OCI-LY7 (cell line): ENCODE data around the gene KDM5D. TPM values are rescaled to one million over a fixed set of nuclear protein-coding genes. Genes with fewer than 3 reads are reported as not detected.

Source experiments
- Bru-seq: library from RNA; stranded (reverse); fragments of 400-500 nt; gene quantifications from one replicate; lab custom pipeline; 2021; lab: Mats Ljungman, UMichigan
- BruChase-seq, 2 experiments: library from RNA; stranded (reverse); fragments of 400-500 nt; gene quantifications; one replicate each; lab custom pipeline; 2021; lab: Mats Ljungman, UMichigan
- BruUV-seq: library from RNA; stranded (reverse); fragments of 400-500 nt; replicated peaks from 2 replicates; lab custom pipeline; 2021; lab: Mats Ljungman, UMichigan
- CTCF ChIA-PET: fragments of 300-600 bp; sonication (Branson Sonifier 250); formaldehyde crosslinking; loops from one replicate; lab custom pipeline; 2022; ENCODE audit warnings: antibody characterized with exemption; ENCODE audit not compliant: unreplicated experiment; lab: Charles Lee
- POLR2A ChIA-PET: fragments of 300-600 bp; sonication (Branson Sonifier 250); formaldehyde crosslinking; loops from one replicate; lab custom pipeline; 2022; ENCODE audit warnings: antibody characterized with exemption; lab: Charles Lee
- DNase-seq: peaks from one replicate; pipeline ENCODE4 v3.0.0-alpha.2; 2015; ENCODE audit warnings: low spot score
- H2AFZ ChIP-seq: fragments of 200-600 bp; sonication (generic), shearing (Covaris generic); 2 replicates; pipeline ENCODE4 v1.6.1; 2014; ENCODE audit warnings: mild to moderate bottlenecking, antibody characterized with exemption, low read length, moderate library complexity
- H3K27ac ChIP-seq: fragments of 200-600 bp; sonication (generic); 2 replicates; pipeline ENCODE4 v1.5.1; 2014; ENCODE audit warnings: mixed run types, low read depth, mild to moderate bottlenecking, moderate library complexity, low read length, inconsistent platforms; ENCODE audit not compliant: poor library complexity, severe bottlenecking
- H3K36me3 ChIP-seq: fragments of 200-600 bp; sonication (generic); 2 replicates; pipeline ENCODE4 v1.6.1; 2014; ENCODE audit warnings: mild to moderate bottlenecking, antibody characterized with exemption, low read length, moderate library complexity, mixed read lengths; ENCODE audit not compliant: insufficient read depth
- H3K4me1 ChIP-seq: fragments of 200-600 bp; sonication (generic); 2 replicates; pipeline ENCODE4 v1.5.1; 2014; ENCODE audit warnings: mild to moderate bottlenecking, low read length; ENCODE audit not compliant: insufficient read depth, poor library complexity, severe bottlenecking
- H3K4me2 ChIP-seq: fragments of 200-600 bp; sonication (generic); 2 replicates; pipeline ENCODE4 v1.6.1; 2014; ENCODE audit warnings: mild to moderate bottlenecking, low read length
- H3K4me3 ChIP-seq: fragments of 200-600 bp; sonication (generic); 2 replicates; pipeline ENCODE4 v1.5.1; 2014; ENCODE audit warnings: mild to moderate bottlenecking, low read depth, low read length; ENCODE audit not compliant: poor library complexity, severe bottlenecking
- H3K79me2 ChIP-seq: fragments of 200-600 bp; sonication (generic); 2 replicates; pipeline ENCODE4 v1.6.1; 2016; ENCODE audit warnings: low read depth, mild to moderate bottlenecking, low read length, moderate library complexity, mixed read lengths; ENCODE audit not compliant: insufficient read depth
- H3K9me2 ChIP-seq: fragments of 200-600 bp; sonication (generic); 2 replicates; pipeline ENCODE4 v1.6.1; 2016; ENCODE audit warnings: mild to moderate bottlenecking, low read length, mixed read lengths; ENCODE audit not compliant: insufficient read depth
- H3K9me3 ChIP-seq: fragments of 200-600 bp; sonication (generic); 2 replicates; pipeline ENCODE4 v1.6.1; 2014; ENCODE audit warnings: mild to moderate bottlenecking, mixed run types, low read length, mixed read lengths
- H4K20me1 ChIP-seq: fragments of 200-600 bp; sonication (generic); 2 replicates; pipeline ENCODE4 v1.6.1; 2014; ENCODE audit warnings: mild to moderate bottlenecking, antibody characterized with exemption, low read length, moderate library complexity, mixed read lengths; ENCODE audit not compliant: insufficient read depth
- EZH2phosphoT487 ChIP-seq: fragments of 200-600 bp; sonication (generic); IDR thresholded peaks from 2 replicates; pipeline ENCODE4 v1.6.1; 2018; ENCODE audit warnings: low read depth, borderline replicate concordance, mild to moderate bottlenecking, mixed run types, antibody characterized with exemption, low read length, moderate library complexity, mixed read lengths
- intact Hi-C: fragments of 100-400 bp; cut with micrococcal nuclease; formaldehyde crosslinking; loops from one replicate; pipeline ENCODE4 v1.10.0; 2022; ENCODE audit not compliant: unreplicated experiment
- long read RNA-seq: library from polyadenylated mRNA; stranded (forward); transcript quantifications from one replicate; pipeline ENCODE4 v2.0.0, GENCODE V29; 2022
- total RNA-seq, 2 experiments: library from RNA; depleted of rRNA in 1 of 2; stranded (reverse); fragments of >200 nt in 1 of 2; shearing (Covaris generic) in 1 of 2; gene quantifications; 2 replicates each; pipeline ENCODE4 v1.2.3, GENCODE V29; 2014 to 2022
- TF ChIP-seq, protein P1 (sequence below): fragments of 200-600 bp; sonication (generic); conservative IDR thresholded peaks from 2 replicates; pipeline ENCODE4 v1.5.1; 2014; ENCODE audit warnings: mild to moderate bottlenecking, antibody characterized with exemption, low read length, moderate library complexity, mixed read lengths

Gene KDM5D
- total RNA-seq (2014; rRNA removed; shearing (Covaris generic)): 47.0 and 48.3 TPM in 2 replicates
- total RNA-seq (2022): 52.4 and 59.9 TPM in 2 replicates
- percentile 92 among the genes with signal in this experiment for Bru-seq, nascent RNA
- BruChase-seq, experiment 1, labeled RNA remaining after a 6-hour chase: percentile 76 among the genes with signal in this experiment
- percentile 83 among the genes with signal in this experiment for BruChase-seq, experiment 2, labeled RNA remaining after a 2-hour chase
- long read RNA-seq, full-length matches to known transcripts: 13 of 40 reads
- long read RNA-seq, partial matches to known transcripts: 11 of 40 reads
- long read RNA-seq, other reads (novel, unspliced or antisense): 16 of 40 reads

DNA sequence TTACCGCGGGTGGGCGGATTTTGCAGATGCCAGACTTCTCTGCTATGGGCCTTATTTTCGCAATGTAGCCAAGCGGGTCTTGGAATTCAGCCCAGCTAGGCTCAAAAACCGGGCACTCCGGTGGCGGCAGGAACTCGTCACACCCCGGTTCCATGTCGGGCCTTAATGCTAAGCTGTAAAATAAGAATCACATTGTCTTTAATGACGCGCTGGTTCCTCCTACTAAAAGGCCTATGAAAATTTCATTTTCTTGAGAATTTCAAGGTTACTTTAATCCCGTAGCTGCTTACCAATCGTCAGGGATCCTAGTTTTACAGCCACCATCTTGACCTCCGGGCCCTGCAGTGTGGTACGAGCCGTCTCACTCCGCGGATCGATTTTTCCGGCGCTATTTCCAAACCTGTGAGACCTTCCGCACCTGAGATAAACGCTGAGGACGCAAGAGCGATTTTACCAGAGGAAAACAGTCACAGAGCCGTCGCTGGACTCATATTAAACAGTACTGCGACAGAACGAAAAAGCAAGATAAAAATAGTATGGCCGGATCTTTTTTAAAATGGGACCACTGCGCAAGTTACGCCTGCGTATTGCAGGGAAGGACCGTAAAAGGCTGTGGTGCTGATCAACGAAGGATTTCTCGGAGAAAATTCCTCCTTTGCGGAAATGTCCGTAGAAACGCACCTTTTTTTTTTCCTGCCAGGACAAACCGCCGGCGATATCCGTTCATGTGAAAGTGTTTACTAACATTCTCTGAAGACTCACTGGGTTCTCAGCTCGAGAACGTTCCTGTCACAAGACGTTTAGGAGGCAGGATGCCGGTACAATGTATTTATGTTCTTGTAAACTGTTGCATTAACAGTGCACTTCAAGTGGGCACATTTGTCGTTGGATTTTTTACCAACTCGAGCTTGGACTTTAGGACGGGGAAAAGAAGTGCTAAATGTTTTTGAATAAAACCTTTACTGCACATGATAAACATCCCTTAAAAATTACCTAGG is at the start of gene KDM5D:
Gene KDM5D, minus strand, starts transcription at position 346 of the 998 bp plus-strand sequence. Its CDS starts 192 bp downstream, at position 154.
- H2AFZ ChIP-seq: peak within 1 kb of the TSS; percentile 90
- peaks cover 39% of the 10 kb centered on the region for H3K79me2 ChIP-seq
- POLR2A ChIA-PET: interaction anchor here (0.9 to 2.3 kb wide), 10 partner anchors 10 to 204 kb away, joined by 3 to 11 read pairs (median 6); no protein-coding TSS in a partner anchor
- BruUV-seq: TSS peak; percentile 87
- H4K20me1 ChIP-seq: no peaks in the 10 kb centered on the region
- no peaks in the 10 kb centered on the region for H3K9me2 ChIP-seq
- intact Hi-C loops: loop anchor here (2.0 to 10.0 kb wide), 3 partner anchors 32 to 830 kb away; partner anchors contain the start of gene EIF1AY
- peaks cover 38% of the 10 kb centered on the region for H3K36me3 ChIP-seq
- peaks cover 22% of the 10 kb centered on the region for H3K4me1 ChIP-seq
- peak within 1 kb of the TSS; percentile 62 for H3K4me2 ChIP-seq
- peak within 1 kb of the TSS; percentile 93 for H3K4me3 ChIP-seq
- no peak for TF ChIP-seq EZH2phosphoT487
- TF ChIP-seq, protein P1, sequence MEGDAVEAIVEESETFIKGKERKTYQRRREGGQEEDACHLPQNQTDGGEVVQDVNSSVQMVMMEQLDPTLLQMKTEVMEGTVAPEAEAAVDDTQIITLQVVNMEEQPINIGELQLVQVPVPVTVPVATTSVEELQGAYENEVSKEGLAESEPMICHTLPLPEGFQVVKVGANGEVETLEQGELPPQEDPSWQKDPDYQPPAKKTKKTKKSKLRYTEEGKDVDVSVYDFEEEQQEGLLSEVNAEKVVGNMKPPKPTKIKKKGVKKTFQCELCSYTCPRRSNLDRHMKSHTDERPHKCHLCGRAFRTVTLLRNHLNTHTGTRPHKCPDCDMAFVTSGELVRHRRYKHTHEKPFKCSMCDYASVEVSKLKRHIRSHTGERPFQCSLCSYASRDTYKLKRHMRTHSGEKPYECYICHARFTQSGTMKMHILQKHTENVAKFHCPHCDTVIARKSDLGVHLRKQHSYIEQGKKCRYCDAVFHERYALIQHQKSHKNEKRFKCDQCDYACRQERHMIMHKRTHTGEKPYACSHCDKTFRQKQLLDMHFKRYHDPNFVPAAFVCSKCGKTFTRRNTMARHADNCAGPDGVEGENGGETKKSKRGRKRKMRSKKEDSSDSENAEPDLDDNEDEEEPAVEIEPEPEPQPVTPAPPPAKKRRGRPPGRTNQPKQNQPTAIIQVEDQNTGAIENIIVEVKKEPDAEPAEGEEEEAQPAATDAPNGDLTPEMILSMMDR: no peak
- CTCF ChIA-PET: no interaction called here
- peak within 1 kb of the TSS; percentile 92 for H3K27ac ChIP-seq
- DNase-seq: peak; percentile 83
- H3K9me3 ChIP-seq: no peaks in the 10 kb centered on the region; the same call in 1 of the 2 replicates

DNA sequence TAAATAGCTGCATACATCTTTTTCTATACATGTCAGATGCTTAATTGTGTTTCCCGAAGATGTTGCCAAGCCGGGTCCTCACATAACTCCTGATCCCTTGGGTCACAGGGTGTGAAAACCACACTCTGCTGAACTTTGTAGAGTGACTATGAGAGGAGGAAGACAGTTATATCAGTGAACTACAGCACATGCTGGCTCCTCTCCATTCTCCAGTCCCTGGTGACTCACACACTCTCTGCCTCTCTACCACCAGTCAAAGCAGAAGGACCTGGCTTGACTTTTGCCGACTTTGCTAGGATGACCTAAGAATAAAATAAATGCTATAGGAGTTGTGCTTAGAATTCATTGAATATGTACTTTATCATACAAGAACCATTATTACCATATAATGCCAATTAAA is 23.8 kb upstream of the KDM5D start:
- Histone ChIP-seq H3K9me3 (no peaks in the 10 kb centered on the region), H3K9me2 (no peaks in the 10 kb centered on the region), H3K4me3 (no peak overlapping the region), H3K4me1 (no peaks in the 10 kb centered on the region), H3K36me3 (no peaks in the 10 kb centered on the region), H2AFZ (no peak overlapping the region), H4K20me1 (no peaks in the 10 kb centered on the region), H3K27ac (no peak overlapping the region), H3K4me2 (no peak overlapping the region), H3K79me2 (no peaks in the 10 kb centered on the region)
- intact Hi-C loops: no loop called here
- BruUV-seq: no TSS peak
- DNase-seq: no peak
- ChIA-PET POLR2A (no interaction called here), CTCF (no interaction called here)
- TF ChIP-seq, protein P1: no peak
- TF ChIP-seq EZH2phosphoT487: no peak
